Superior temporal gyrus (tissue), 1 donor: Measurements from ENCODE around the gene TDRD9.

Experiments
- DNase-seq: peaks from one replicate; pipeline ENCODE4 v3.0.0-alpha.2; 2016; ENCODE audit errors: extremely low spot score

TDRD9 gene

GRCh38 chr14:104090071-104090748 is 162.0 kb downstream of the TDRD9 start:
- no peak for DNase-seq

DNA sequence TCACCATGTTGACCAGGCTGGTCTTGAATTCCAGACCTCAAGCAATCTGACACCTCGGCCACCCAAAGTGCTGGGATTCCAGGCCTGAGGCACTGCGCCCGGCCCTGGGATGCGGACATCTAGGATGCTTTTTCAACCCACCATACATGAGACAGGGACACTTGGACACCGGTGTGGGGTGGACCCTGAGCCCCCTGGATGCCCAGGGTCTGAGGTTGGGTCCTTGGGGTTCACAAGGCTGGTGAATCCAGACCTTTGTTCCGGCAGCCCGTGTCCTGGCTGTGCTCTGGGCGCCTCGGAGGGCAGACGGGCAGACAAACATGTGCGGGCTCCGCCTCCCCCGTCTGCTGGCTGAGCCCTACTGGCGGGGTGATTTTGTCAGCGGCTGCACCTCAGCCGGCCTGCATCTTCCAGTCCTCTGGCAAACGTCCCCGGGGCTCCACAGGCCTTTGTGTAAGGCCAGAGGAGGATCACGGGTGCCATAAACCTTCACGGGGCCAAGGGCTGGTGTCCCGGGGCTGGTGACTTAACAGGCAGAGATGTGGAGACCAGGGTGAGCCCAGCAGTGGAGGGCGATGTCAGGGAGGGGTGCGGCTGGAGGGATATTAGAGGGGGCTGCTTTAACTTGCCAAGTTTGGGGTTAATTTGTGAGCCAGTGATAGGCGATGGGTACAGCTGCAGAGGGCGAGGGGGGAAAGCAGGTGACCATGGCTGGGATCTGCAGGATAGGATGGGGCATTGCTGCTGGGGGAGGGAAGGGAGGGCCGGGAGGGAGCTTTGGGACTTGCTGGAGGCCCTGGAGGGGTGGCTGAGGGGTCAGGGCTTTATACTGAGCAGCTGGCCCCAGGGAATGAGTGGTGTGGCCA is 163.0 kb downstream of the TDRD9 start:
- DNase-seq = no peak

DNA sequence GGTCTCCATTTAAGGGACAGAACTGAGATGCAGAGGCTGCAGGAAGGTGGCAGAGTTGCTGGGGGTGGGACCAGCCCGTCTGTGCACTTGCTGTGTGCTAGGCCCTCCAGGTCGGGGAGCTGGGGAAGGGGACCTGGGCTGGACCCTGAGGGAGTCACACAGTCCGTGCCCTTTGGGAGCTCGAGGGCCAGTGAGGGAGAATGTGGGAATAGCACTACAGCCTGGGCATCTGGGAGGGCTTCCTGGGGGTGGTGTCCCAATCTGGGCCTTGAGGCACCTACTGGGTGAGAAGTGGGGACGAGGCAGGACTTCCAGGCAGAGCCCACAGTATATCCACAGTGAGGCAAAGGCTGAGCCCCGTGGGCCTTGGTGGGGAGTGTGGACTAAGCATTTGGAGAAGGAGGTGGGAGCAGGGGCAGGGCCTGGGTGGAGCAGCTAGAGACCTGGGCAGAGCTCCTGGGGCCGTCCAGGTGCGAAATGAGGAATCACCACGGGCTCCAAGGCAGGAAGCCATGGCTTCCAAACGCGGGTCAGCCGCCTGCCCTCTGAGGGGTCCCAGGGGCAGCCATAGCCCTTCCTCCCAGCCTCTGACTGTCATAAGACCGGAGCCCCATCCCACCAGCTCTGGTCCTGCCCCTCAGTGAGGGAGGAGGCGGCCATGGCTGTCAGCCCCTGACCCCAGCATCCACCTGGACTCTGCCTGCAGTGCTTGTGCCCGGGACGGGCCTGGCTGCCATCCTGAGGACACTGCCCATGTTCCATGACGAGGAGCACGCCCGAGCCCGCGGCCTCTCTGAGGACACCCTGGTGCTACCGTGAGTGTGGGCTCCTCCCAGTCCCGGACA is 163.9 kb downstream of the TDRD9 start:
- no peak for DNase-seq

DNA sequence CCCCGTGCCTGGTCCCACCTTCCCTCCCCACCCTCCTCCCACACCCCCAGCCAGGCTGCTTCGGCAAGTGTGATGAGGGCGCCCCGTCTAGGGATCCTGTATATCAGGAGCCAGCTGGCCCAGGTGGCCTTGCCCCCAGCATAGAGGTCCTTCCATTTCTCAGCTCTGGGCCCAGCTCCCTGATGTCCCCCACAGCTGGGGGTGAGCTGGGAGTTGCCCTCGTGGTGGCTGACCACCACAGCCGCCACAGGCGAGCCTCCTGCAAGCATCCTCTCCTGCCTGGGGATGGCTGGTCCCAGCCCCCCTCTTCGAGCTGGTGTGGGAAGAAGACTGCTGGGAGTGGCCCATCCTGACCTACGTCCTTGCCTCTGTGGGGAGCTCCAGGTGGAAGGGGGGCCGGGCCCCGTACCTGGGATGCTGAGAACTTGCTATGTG is 164.7 kb downstream of the TDRD9 start:
- no peak for DNase-seq

DNA sequence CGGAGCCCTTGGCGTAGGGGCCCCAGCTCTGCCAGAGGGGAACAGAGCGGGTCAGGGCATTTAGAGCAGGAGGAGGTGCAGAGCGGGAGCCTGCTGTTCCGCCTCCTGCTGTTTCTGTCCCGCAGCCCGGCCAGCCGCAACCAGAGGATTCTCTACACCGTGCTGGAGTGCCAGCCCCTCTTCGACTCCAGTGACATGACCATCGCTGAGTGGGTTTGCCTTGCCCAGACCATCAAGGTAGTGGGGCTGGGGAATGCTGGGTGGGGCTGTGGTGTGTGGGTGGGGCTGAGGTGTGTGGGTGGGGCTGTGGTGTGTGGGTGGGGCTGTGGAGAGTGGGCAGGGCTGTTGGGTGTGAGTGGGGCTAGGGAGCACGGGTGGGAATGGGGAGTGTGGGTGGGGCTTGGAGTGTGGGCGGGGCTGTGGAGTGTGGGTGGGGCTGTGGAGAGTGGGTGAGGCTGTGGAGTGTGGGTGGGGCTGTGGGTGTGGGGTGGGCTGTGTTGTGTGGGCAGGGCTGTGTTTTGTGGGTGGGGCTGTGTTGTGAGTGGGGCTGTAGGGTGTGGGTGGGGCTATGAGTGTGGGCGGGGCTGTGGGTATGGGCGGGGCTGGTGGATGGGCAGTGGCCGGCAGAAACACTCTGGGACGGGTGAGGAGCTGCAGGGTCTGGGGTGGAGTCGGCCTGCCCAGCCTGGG is 165.3 kb downstream of the TDRD9 start:
- no peak for DNase-seq

DNA sequence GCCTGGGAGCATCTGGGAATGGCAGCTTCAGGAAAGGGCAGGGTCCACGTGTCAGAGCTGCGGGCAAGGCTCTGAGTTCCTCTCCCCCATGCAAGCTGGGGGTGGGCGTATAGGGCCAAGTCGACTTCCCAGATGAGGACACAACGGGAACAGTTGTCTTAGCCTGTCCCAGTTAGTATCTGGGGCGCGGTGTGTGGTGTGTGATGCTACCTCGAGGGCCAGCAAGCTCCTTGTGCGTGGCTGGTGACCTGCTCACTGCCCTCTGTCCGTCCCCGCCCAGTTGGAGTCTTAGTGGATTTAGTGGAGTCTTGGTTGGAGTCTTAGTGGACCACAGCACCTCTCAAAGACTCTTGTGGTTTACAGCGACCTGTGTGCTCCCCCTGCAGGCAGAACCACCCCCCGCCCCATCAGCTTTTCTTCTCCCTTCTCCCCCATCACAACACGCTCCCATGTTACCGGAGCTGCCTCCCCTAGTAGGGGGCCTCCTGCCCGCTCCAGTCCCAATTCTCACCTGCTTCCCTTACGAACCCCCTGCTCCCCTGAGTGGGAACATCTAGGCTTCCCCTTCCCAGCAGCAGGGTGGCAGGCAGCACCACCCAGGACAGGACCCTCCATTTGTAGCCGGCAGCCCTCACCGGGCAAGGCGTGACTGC is 165.9 kb downstream of the TDRD9 start:
- no peak for DNase-seq

DNA sequence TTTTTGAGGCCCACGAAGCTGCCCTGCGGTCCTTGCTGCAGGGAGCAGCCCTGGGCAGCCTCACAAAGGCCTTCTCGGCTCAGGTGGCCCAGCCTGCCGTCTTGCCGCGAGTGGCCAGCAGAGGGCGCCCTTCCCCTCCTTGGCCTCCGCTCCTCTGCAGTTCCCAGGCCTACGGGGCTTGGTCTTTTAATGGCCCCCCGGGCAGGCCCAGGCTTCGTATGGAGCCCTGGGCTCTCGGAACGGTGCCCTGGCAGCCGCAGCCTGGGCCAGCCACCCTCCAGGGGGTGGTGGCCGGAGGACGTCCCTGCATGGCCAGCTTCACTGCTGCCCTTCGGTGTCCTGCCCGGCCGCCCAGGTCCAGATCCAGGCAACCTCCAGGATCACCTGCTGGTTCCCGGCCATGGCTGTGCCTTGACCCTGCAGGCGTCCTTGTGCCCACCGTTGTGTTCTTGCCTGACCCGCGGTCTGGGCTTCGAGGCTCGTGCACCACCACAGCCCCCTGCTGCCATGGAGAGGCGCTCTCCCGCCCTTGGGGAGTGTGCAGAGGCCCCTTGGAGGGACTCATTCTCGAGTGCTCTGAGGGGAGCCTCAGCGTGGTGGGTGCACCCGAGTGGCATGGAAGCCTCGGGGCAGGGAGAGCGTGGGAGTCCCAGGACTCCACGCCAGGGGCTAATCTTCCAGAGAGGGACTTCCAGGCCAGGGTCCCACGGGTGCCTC is 166.6 kb downstream of the TDRD9 start:
- DNase-seq = peak; percentile 47

DNA sequence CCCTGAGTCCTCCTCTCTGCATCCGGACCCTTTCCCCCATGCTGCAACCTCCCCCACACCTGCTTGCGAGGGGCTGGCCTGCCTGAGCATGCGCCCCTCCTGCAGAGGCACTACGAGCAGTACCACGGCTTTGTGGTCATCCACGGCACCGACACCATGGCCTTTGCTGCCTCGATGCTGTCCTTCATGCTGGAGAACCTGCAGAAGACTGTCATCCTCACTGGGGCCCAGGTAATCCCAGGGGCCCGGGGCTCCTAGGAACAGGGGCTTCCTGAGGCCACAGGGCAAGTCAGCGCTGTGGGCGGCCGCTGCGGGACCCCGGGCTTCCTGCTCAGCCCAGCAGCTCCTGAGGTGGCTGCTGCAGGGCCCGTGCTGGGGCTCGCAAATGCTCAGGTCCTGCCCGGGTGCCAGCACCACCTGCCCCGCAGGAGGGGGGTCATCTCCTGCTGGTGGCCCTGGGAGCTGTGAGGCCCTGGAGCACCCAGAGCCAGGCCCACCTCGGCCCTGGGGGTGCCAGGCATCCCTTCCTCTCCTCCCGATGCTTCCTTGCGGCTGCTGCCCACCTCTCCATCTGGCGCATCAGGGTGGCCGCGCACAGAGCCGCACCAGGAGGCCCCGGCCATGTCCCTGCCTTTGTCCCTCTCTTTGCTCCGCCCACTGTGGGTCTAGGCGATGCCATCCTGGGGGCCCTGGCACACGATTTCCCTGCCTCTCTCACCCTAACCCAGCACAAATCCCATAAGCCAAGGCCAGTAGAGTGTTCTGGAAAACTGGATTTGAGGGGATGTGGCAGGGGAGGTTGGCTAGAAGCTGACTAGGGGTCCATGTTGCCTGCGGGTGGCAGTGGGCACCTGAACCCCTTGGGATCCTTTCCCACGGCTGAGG is 167.4 kb downstream of the TDRD9 start:
- DNase-seq = no peak

- no peak for DNase-seq
Observed at GRCh38 chr14:104096318-104096717, 168.1 kb downstream of the TDRD9 start.

GRCh38 chr14:104096751-104097700 is 168.8 kb downstream of the TDRD9 start:
- no peak for DNase-seq

DNA sequence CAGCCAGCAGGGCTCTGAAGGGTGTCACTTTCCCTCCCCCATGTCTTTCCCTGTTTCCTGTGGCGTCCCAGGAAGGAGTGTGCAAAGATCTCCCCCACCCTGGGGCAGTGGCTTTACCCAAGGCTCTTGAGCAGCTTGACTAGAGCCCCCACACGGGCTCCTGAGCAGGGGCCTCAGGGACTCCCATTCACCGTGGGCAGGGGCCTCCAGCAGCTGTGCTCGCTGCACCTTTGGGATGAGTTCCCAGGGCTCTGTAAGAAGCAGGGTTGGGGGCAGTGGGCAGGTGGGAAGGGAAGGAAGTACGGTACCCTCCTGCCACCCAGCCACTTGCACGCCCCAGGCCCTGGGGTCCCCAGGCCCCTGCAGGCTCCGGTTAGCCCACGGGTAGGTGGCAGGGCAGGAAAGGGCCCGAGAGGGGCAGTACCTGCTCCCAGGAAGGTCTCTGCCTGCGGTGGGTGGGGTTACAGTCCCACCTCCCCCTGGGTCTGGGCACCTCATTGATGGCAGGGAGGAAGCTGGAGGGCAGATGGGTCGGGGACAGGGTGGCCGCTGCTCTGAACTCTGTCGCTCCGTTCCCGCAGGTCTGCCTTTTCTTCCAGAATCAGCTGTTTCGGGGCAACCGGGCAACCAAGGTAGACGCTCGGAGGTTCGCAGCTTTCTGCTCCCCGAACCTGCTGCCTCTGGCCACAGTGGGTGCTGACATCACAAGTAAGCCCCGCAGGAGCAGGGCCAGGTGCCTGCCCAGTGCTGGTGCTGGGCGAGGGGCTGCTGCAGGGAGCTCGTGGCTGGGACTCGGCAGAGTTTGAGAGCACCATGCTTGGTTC is 170.2 kb downstream of the TDRD9 start:
- DNase-seq = no peak

- DNase-seq = no peak
Observed at GRCh38 chr14:104099096-104100041, 171.1 kb downstream of the TDRD9 start.

- no peak for DNase-seq
Observed at GRCh38 chr14:104100171-104101085, 172.2 kb downstream of the TDRD9 start.

DNA sequence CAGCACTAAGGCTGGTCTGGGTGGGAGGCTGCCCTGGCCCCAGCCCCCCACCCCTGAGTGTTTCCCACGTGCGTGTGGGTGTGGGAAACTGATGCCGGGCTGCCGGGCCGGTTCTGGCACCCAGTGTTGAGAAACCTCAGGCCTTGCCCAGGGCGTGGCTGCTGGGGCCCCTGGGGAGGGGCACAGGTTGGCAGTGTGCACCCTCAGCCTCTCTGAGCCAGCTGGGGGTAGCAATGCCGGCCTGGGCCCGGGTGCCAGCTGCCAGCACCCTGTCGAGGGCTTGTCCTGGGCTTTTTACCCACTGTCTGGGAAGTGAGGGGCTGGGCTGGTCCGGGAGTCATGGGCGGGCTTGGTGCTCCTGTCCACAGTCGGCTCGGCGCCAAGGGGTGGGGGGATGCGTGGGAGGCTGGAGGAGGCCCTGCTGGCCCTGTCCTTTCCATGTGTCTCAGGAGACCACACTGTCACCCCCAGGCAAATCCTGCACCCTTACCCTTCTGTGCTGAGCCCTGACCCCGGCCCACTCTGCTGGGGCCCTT is 172.9 kb downstream of the TDRD9 start:
- no peak for DNase-seq
